ENCODE results near the gene TRAPPC8.

DNA sequence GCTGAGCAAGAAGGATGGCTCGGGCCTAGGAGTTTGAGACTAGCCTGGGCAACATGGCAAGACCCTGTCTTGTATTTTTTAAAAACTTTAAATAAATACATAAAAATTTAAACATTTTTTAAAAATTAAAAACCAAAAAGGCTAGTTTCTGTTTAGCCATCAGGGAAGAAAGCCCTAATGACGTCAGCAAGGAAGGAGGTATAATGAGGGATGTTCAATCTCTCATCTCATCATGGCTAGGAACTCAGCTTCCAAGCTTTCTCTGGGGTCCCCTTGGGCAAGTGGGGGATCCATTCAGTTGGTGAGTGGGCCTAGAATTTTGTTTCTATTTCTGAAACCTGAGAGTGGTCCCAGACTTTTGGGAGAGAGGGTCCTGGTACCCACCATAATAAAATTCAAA, 147.2 kb downstream of the TRAPPC8 start:
- TF ChIP-seq KLF9 (CRISPR knock-in tag; IDR thresholded peaks at IDR 0.05; ENCODE audit: low read depth) (no peak), PHF21A (CRISPR knock-in tag; IDR thresholded peaks at IDR 0.05) (no peak), ZNF232 (CRISPR knock-in tag; IDR thresholded peaks at IDR 0.05; ENCODE audit: borderline replicate concordance) (no peak), JUND (CRISPR knock-in tag; IDR thresholded peaks at IDR 0.05) (no peak), ZSCAN29 (CRISPR knock-in tag; conservative IDR thresholded peaks at IDR 0.05) (no peak)
- TF ChIP-seq, protein P1, sequence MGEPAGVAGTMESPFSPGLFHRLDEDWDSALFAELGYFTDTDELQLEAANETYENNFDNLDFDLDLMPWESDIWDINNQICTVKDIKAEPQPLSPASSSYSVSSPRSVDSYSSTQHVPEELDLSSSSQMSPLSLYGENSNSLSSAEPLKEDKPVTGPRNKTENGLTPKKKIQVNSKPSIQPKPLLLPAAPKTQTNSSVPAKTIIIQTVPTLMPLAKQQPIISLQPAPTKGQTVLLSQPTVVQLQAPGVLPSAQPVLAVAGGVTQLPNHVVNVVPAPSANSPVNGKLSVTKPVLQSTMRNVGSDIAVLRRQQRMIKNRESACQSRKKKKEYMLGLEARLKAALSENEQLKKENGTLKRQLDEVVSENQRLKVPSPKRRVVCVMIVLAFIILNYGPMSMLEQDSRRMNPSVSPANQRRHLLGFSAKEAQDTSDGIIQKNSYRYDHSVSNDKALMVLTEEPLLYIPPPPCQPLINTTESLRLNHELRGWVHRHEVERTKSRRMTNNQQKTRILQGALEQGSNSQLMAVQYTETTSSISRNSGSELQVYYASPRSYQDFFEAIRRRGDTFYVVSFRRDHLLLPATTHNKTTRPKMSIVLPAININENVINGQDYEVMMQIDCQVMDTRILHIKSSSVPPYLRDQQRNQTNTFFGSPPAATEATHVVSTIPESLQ (CRISPR knock-in tag; conservative IDR thresholded peaks at IDR 0.05) = no peak
- TF ChIP-seq, protein P2, sequence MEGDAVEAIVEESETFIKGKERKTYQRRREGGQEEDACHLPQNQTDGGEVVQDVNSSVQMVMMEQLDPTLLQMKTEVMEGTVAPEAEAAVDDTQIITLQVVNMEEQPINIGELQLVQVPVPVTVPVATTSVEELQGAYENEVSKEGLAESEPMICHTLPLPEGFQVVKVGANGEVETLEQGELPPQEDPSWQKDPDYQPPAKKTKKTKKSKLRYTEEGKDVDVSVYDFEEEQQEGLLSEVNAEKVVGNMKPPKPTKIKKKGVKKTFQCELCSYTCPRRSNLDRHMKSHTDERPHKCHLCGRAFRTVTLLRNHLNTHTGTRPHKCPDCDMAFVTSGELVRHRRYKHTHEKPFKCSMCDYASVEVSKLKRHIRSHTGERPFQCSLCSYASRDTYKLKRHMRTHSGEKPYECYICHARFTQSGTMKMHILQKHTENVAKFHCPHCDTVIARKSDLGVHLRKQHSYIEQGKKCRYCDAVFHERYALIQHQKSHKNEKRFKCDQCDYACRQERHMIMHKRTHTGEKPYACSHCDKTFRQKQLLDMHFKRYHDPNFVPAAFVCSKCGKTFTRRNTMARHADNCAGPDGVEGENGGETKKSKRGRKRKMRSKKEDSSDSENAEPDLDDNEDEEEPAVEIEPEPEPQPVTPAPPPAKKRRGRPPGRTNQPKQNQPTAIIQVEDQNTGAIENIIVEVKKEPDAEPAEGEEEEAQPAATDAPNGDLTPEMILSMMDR (CRISPR knock-in tag; IDR thresholded peaks at IDR 0.05) = no peak
- TF ChIP-seq, protein P3, sequence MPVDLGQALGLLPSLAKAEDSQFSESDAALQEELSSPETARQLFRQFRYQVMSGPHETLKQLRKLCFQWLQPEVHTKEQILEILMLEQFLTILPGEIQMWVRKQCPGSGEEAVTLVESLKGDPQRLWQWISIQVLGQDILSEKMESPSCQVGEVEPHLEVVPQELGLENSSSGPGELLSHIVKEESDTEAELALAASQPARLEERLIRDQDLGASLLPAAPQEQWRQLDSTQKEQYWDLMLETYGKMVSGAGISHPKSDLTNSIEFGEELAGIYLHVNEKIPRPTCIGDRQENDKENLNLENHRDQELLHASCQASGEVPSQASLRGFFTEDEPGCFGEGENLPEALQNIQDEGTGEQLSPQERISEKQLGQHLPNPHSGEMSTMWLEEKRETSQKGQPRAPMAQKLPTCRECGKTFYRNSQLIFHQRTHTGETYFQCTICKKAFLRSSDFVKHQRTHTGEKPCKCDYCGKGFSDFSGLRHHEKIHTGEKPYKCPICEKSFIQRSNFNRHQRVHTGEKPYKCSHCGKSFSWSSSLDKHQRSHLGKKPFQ (CRISPR knock-in tag; IDR thresholded peaks at IDR 0.05; ENCODE audit: insufficient replicate concordance) = no peak
